AG09319 (cell line): ENCODE measurements around the gene PLCB1.
"Not testable (repeated sequence)": the region's sequence is repeated elsewhere in the genome, so short reads cannot be mapped to it uniquely, and the experiment has no call there.

Source experiments
- DNase-seq: peaks from one replicate; pipeline ENCODE4 v3.0.0-alpha.2; 2010; ENCODE audit warnings: low read depth; ENCODE audit errors: extremely low read depth
- TF ChIP-seq, protein P1 (sequence below): IDR thresholded peaks from 2 replicates; pipeline ENCODE4 v1.5.1; 2011; ENCODE audit warnings: low read depth, mild to moderate bottlenecking, inconsistent platforms, low read length, moderate library complexity

Gene PLCB1

DNA sequence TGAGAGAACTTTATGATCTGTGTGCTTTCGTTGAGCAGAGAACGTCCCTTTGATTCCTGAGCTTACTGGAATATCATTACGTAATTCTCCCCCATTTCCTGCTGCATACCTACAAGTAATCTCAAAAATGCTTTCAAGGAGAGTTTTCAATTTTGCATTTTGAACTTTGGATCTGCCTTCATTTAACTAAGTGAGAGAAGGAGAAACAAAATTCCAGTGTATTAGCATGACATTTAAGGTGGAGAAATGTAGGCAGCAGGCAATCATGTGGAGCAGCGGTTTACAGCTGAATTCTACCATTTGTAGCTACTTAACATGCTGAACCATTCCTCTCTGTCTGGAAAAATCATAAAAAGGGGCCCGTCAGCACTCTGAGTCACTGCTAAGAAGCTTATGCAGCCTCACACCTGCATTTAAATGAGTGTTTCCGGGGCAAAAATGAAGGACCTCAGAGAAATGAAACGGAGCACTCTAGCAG is 451.5 kb downstream of the PLCB1 start:
- TF ChIP-seq, protein P1, sequence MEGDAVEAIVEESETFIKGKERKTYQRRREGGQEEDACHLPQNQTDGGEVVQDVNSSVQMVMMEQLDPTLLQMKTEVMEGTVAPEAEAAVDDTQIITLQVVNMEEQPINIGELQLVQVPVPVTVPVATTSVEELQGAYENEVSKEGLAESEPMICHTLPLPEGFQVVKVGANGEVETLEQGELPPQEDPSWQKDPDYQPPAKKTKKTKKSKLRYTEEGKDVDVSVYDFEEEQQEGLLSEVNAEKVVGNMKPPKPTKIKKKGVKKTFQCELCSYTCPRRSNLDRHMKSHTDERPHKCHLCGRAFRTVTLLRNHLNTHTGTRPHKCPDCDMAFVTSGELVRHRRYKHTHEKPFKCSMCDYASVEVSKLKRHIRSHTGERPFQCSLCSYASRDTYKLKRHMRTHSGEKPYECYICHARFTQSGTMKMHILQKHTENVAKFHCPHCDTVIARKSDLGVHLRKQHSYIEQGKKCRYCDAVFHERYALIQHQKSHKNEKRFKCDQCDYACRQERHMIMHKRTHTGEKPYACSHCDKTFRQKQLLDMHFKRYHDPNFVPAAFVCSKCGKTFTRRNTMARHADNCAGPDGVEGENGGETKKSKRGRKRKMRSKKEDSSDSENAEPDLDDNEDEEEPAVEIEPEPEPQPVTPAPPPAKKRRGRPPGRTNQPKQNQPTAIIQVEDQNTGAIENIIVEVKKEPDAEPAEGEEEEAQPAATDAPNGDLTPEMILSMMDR = no peak
- no peak for DNase-seq

GRCh38 chr20:8587251-8587650 is 455.2 kb downstream of the PLCB1 start:
- TF ChIP-seq, protein P1 = no peak
- no peak for DNase-seq

DNA sequence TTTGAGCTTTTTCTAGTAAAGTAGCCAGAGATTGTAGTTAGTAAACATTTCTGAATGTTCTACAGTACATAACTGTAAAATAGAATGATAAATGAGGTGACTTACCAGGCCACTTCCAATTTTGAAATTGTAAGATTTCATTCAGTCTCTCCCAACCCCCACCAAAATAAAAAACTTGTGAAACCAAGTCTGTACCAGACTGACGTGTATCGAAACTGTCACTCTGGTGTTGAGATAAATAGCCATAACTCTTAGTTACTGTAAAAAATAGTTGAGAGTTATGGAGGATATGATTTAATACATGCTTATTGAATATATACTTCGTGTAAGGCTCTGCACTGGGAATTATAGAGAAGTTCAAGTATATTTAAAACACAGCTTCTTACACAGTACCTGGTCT is 455.7 kb downstream of the PLCB1 start:
- DNase-seq = no peak

GRCh38 chr20:8589956-8590355 is 457.9 kb downstream of the PLCB1 start:
- DNase-seq = no peak
- TF ChIP-seq, protein P1 = no peak

More for the DNA sequence above, 455.7 kb downstream of the PLCB1 start:
- TF ChIP-seq, protein P1 = no peak

GRCh38 chr20:8600910-8601541 is 469.0 kb downstream of the PLCB1 start:
- DNase-seq = not testable (repeated sequence)

DNA sequence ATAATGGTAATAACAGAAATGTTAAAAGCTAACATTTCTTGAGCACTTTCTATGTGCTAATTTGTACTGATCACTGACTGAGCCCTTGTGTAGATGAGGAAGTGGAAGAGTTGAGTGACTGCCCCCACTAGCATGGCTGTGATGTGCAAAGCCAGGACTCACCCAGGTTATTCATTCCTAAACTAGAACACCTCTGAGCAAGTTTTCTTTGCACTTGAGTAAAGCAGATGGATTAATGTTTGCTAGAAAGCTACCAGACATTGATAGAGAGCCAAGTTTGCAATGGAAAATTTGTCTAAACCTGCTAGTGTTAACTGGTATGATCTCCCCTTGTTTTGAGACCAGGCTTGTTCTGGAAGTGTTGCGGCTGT is 469.5 kb downstream of the PLCB1 start:
- TF ChIP-seq, protein P1 = no peak

GRCh38 chr20:8602389-8603116 is 470.5 kb downstream of the PLCB1 start:
- TF ChIP-seq, protein P1 = no peak
- DNase-seq = no peak

More for the DNA sequence above, 469.5 kb downstream of the PLCB1 start:
- DNase-seq = no peak
